Stimulated activated CD4-positive, alpha-beta T cell treated with anti-CD3 and anti-CD28 coated beads, TNF-alpha, amount 100 ng/mL, for 4 hours (primary cell): Measurements from ENCODE around the gene ADARB2.
"Not testable (repeated sequence)": the region's sequence is repeated elsewhere in the genome, so short reads cannot be mapped to it uniquely, and the experiment has no call there.

Experiments
- DNase-seq, 3 experiments: peaks; one replicate each; pipeline ENCODE4 v3.0.0-alpha.2; 2020; ENCODE audit warnings: low read depth in 3 of 3

ADARB2 gene

DNA sequence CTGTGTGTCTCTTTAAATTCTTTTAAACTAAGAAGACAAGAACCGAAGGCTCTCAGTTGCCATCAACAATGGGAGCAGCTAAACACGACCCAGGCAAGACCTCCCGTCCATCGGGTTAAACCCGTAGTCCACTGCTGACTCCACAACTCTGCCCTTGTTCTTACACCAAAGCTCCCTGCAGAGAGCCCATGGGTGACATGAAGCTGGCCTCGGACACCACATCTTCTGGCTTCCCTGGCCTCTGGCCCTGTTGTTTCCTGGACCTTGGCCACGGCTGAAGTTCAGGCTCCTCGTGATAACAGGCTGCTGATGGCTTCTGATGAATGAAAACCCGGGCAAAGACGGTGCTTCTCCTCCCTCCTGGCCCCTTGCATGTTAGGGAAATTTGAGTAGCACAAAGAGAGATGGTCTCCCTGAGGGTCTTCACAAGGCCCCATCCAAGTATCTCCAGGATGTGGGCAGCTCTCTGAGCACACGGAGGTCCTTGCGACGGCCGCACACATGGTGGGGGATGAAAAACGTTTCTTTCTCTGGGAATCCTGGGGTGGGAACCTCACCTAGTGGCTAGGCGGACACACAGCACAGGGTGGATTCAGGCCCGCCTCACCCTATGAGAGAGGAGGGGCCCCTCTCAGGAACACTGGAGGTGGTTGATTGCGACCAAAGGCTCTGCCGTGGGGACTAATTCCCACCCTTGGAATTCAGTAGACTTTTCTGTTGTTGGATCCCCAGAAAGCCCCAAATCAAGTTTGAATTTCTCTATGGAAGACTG is 271.1 kb downstream of the ADARB2 start:
- DNase-seq: no peak

- no peak for DNase-seq
Observed at GRCh38 chr10:1465418-1465911, 271.9 kb downstream of the ADARB2 start.

DNA sequence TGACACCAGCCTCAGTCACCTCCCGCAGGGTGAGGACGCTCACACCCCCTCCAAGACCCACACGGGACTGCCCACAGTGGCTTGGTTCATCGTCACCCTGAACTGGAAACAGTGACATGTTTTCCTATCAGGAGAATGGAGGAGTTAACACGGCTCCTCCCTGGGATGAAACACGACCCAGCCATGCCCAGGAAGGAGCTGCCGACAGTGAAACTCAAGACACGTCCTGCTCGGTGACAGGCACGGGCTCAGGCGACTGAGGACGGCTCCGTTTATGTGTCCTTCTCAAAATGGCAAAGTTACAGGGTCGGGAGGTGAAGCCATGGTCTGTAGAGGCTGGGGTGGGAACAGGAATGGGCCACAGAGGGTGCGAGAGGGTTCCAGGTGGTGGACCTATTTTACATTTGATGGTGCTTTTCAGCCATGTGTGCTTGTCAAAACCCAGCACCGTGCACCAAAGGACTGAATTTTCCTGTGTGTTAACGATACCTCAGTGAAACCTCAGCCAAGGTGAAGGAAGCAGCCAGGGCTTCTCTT is 272.4 kb downstream of the ADARB2 start:
- no peak for DNase-seq

GRCh38 chr10:1463971-1464370 is 273.4 kb downstream of the ADARB2 start:
- DNase-seq: not testable (repeated sequence)

GRCh38 chr10:1462994-1463633 is 274.2 kb downstream of the ADARB2 start:
- no peak for DNase-seq

DNA sequence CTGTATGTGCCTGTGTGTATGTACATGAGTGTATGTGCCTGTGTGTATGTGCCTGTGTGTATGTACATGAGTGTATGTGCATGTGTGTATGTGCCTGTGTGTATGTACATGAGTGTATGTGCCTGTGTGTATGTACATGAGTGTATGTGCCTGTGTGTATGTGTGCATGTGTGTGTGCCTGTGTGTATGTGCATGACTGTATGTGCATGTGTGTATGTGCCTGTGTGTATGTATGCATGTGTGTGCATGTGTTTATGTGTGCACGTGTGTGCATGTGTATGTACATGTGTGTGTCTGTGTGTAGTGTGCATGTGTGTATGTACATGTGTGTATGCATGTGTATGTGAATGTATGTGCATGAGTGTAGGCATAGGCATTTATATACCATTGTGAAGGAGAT is 274.8 kb downstream of the ADARB2 start:
- DNase-seq: no peak

DNA sequence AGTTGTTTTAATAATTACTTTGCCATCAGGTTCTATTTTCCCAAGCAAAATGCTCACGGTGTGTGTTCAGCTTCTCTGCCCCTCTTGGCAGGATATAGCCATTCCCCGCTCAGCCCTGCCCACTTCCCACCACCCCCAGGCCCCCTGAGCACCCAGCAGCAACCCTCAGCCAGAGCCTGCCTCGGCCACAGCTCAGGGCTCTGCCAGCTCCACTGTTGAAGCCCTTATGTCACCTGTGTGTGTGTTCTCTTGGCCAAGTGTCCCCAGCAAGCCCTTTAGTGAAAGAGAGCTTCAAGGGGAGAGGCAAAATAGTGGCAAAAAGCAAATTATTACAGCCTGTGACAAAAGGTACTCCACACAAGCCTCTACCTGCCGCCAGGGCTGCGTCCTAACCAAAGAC is 275.3 kb downstream of the ADARB2 start:
- DNase-seq: no peak

GRCh38 chr10:1461016-1461415 is 276.3 kb downstream of the ADARB2 start:
- no peak for DNase-seq

- DNase-seq: not testable (repeated sequence)
Observed at GRCh38 chr10:1459664-1460063, 277.7 kb downstream of the ADARB2 start.

DNA sequence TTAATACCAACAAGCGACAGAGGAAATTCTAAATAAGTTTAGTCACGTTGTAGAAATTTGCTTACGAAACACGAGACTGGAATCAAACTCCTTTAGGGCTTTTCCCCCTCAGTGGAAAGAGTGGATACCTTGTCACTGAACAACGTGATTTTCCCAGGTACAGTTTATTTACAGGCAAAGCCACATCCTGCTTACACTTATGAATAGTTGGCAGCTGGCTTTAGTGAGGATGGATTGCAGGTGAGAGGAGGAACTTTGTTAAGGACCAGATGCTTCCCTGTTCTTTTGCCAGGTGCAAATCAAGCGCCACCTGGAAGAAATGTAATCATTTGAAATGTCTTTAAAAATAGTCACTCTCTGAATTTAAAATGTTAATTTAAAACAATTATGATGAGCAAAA is 282.4 kb downstream of the ADARB2 start:
- no peak for DNase-seq

DNA sequence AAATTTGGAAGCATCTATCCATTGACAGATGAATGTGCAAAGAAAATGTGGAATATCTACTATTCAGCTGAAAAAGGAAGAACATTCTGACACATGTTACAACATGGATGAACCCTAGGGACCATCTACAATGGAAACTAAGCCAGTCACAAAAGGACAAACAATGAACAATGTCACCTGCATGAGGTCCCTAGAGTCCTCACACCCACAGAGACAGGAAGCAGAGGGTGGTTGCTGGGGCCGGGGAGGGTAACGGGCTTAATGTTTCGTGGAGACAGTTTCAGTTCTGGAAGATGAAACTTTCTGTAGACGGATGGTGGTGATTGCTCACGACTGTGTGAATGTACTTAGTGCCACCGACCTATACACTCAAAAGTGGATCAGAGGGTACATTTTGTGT is 282.9 kb downstream of the ADARB2 start:
- DNase-seq: no peak

DNA sequence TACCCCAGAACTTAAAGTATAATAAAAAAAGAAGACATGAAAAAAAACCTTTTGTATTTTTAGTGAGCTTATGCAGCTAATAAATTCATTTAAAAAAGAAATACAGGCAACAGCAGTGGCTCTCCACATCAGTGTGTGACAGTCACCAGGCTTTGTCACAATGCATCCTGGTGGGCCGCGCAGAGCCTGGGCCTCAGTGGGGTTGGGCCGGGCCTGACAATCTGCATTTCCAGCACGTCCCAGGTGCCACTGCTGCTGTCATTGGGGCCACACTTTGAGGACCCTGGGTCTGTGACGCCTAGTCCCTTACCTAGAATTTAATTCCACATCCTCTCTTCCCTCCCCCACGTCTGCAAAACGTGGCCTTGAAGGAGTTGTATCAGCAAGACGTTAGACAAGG is 284.5 kb downstream of the ADARB2 start:
- DNase-seq: no peak

DNA sequence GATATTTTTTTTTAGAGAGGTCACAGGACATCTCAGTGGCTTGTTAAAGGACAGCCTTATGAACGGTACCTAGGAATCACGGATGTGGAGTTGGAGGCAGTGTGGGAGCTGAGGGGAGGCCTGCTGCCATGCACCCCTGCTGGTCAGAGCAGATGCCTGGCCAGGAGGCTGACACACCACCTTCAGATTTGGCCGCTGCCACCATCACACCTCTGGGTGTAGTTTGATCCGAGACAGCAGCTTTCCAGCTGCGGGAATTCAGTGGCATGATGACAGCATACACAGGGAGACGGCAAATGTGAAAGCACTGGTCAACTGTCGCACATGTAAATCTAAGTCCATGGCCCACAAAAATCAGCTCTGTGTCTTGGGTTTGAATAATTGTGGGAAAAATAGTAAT is 285.4 kb downstream of the ADARB2 start:
- no peak for DNase-seq

DNA sequence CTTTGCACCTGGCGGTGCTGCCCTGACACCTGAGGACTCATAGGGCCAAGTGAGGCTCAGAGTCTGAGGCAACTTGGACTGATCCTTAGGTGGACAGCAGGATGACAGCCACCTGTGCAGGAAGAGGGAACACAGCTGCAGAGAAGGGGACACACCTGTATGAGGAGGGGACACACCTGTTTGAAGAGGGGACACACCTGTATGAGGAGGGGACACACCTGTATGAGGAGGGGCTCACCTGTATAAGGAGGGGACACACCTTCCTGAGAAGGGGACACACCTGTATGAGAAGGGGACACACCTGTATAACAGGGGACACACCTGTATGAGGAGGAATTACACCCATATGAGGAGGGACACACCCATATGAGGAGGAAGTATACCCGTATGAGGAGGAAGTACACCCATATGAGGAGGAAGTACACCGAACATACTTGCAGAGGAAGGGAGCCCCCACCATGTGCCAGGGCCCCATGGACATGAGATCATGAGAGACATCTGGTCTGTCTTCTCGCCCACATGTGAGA is 285.9 kb downstream of the ADARB2 start:
- DNase-seq: no peak

DNA sequence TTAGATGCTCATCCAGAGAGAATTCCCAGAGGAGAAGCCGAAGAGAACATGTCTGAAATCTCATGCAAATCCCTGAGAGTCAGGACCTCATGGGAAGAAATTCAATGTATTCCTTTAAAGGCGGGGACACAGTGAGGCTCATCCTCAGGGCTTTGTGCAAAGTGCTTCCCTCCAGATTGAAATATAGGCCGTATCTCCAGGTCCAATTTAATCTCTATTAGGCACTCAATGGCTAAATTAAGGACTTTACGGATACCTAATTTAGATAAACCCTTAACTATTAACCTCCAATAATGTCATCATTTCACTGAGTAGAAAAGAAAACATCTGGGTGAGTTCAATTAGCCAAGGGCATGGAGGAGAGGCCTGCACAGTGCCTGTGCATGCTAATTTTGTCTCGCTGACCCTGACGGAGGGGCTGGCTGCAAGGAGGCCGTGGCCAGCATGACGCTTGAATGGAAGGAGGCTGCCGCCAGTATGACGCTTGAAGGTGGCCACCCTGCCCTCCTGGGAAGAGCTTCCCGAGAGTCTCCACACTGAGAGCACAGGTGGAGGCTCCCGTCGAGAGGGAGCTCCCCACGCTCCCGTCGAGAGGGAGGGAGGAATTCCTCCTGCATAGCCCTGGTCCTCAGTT is 287.6 kb downstream of the ADARB2 start:
- no peak for DNase-seq

DNA sequence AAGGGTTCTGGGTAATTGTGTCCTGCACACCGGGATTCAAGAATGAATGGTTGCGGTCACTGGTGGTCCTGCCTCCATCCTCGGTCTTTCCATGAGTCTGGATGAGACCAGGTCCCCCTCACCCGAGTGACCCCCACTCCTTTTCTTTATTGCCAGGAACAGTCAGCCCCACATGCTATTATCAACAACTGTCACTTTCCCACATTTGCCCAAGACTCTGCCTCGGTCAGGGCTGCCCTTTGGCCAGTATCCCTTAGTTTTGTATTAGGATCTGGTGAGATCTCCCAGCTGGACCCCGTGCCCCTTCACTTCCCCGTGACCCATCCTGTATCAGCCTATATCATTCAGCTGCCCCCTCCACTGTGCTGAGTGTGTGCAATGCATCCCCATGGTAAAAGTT is 288.3 kb downstream of the ADARB2 start:
- no peak for DNase-seq

DNA sequence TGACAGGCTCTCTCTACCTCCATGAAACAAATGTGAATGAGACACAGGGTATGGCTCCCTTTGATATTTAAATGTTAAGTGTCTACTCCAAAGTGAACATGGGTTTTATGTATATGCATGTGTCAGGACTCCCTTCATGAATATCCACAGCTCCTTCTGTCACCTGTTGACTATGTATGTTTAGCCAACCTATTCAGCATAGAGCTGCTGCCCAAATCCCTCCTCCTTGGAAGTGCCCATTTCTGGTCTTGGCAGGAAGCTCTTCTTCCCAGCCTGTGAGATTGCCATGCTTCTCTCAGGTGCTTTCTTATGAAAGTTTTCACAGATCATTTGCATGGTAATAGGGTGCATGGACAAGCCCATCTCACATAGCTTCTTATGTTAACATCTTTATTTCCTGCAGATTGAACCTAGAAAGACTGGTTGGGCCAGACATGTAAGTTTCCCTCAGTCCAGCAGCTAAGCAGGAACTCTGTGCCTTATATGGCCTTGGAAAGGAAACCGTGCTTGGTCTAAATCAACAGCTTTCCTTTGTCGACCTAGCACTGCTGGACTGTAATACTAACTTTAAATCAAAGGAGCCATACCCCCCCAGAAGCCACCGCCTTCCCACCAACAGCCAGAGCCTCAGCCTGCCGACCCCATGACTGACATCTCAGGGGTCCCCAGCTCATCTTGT is 288.9 kb downstream of the ADARB2 start:
- DNase-seq: no peak

- DNase-seq: no peak
Observed at GRCh38 chr10:1444826-1445225, 292.5 kb downstream of the ADARB2 start.

- DNase-seq: no peak
Observed at GRCh38 chr10:1440897-1441296, 296.4 kb downstream of the ADARB2 start.

DNA sequence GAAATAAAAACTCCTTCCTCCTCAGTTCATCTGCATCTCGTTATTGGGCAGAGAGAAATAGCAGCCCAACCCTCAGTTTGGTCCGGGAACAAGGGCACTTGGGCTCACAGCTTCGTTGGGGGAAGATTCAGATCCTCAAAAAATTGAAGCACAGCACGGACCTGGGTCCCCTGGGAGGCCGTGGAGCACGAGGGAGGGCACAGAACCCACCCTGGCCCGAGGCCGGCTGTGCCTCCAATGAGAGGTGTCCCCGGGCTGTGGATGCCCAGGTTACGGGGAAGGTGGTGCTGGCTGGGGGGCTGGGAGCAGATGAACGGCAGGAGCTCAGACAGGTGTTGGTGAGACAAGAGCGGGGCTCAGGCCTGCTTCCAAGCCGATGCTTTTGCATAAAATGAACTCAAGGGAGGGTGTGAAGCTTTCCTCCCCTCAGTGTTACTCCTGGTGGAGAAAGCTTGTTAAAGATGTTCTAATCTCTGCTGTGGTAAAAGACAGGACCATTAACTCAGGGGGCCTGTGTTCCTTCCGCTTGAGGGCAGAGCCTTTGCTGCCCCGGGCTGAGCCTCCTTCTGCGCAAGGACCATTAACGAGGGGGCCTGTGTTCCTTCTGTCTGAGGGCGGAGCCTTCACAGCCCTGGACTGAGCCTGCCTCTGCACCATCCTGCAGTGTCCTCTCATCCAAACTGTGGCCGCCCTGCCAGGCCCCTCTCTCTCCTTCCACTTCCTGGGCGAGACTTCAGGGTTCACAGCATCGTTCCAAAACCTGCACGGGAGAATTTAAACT is 302.2 kb downstream of the ADARB2 start:
- no peak for DNase-seq

DNA sequence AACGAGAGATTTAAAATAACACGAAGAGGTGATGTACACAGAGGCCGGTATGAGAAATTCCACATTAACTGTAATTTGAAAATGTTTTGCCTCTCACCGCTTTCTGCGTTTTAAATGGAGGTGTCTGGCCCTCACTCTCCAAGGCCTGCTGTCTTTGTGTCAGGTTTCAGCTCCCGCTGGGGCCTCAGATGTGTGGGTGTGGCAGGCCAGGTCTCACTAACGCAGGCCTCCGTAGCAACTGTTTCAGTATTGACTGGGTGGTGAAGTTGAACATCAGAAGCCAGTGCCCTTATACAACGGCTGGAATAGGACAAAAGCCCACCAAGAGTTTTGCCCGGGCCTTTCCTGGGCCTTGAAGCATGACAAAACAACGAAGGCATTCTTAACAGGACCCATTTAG is 303.1 kb downstream of the ADARB2 start:
- DNase-seq: no peak
